Thyroid gland (tissue), 4 donors: Measurements from ENCODE around the gene CDKN2B. TPM values are rescaled to one million over a fixed set of nuclear protein-coding genes. Genes with fewer than 3 reads are reported as not detected.

Experiments
- DNase-seq, 2 donors: peaks; one replicate each; pipeline ENCODE4 v3.0.0-alpha.2; 2019
- H3K27ac ChIP-seq, 3 donors: fragments of 200-600 bp; sonication (generic); 1 replicate in 2 of 3; 2 replicates in 1 of 3; pipeline ENCODE4 v1.5.1; 2016 to 2019; ENCODE audit warnings: mild to moderate bottlenecking in 1 of 3, moderate library complexity in 1 of 3
- H3K27me3 ChIP-seq: fragments of 200-600 bp; sonication (generic); one replicate; pipeline ENCODE4 v1.5.1; 2019
- H3K36me3 ChIP-seq, 2 donors: fragments of 200-600 bp; sonication (generic); one replicate each; pipeline ENCODE4 v1.5.1; 2016 to 2019
- H3K4me1 ChIP-seq, 2 donors: fragments of 200-600 bp; sonication (generic); one replicate each; pipeline ENCODE4 v1.5.1; 2017 to 2019
- H3K4me3 ChIP-seq, 3 donors: fragments of 200-600 bp; sonication (generic); replicated peaks in 1 of 3; 1 replicate in 2 of 3; 2 replicates in 1 of 3; pipeline ENCODE4 v1.5.1; 2016; ENCODE audit warnings: mild to moderate bottlenecking in 1 of 3
- H3K9me3 ChIP-seq: fragments of 200-600 bp; sonication (generic); one replicate; pipeline ENCODE4 v1.5.1; 2017
- POLR2A ChIP-seq, 2 donors: fragments of 450-650 bp; IDR thresholded peaks; one replicate each; pipeline ENCODE4 v1.6.1; 2017; ENCODE audit warnings: antibody characterized with exemption in 2 of 2, mild to moderate bottlenecking in 2 of 2, moderate library complexity in 1 of 2
- WGBS, 2 donors: methylation state at CpG; one replicate each; pipeline ENCODE4 v1.1.5; 2017; 5-methylcytosine and 5-hydroxymethylcytosine counted together
- intact Hi-C: fragments of 100-400 bp; cut with DNase I; formaldehyde crosslinking; loops from one replicate; pipeline ENCODE4 v1.15.1; 2023
- total RNA-seq, 4 donors: library from RNA; depleted of rRNA; stranded (reverse); fragments of >200 nt; gene quantifications; one replicate each; pipeline ENCODE4 v1.2.3, GENCODE V29; 2016
- TF ChIP-seq, protein P1 (sequence below), 6 experiments: fragments of 200-600 bp in 3 of 6; fragments of 450-650 bp in 3 of 6; sonication (generic) in 3 of 6; IDR thresholded peaks; one replicate each; pipeline ENCODE4 v1.5.1; 2016 to 2019; ENCODE audit warnings: antibody characterized with exemption in 6 of 6, mild to moderate bottlenecking in 2 of 6, inconsistent platforms in 1 of 6, moderate library complexity in 1 of 6

CDKN2B gene
- total RNA-seq, 4 donors from 2014 or later = 0.44 to 2.0 (median 1.2) TPM

DNA sequence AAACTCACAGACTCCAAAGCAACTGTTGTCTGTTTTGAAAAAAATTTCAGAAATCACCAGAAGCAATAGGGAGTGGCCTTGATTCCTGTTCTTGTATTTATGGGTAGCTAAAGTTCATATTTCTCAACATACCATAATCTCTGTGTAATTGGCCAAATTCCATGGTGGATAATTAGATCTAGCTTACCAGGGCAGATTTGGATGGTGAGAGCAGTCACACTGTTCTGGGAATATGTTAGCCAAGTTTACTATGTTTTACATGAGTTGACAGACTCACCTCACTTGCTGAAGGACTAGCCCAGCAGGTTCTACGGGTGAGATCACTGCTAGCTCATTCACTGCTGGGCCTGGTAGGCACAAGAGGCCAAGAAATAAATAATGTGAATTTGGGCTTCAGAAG, 32.7 kb upstream of the CDKN2B start:
- peak; percentile 37 to 57 for DNase-seq
- no peak for TF ChIP-seq POLR2A (IDR thresholded peaks at IDR 0.05)
- TF ChIP-seq, protein P1, sequence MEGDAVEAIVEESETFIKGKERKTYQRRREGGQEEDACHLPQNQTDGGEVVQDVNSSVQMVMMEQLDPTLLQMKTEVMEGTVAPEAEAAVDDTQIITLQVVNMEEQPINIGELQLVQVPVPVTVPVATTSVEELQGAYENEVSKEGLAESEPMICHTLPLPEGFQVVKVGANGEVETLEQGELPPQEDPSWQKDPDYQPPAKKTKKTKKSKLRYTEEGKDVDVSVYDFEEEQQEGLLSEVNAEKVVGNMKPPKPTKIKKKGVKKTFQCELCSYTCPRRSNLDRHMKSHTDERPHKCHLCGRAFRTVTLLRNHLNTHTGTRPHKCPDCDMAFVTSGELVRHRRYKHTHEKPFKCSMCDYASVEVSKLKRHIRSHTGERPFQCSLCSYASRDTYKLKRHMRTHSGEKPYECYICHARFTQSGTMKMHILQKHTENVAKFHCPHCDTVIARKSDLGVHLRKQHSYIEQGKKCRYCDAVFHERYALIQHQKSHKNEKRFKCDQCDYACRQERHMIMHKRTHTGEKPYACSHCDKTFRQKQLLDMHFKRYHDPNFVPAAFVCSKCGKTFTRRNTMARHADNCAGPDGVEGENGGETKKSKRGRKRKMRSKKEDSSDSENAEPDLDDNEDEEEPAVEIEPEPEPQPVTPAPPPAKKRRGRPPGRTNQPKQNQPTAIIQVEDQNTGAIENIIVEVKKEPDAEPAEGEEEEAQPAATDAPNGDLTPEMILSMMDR (IDR thresholded peaks at IDR 0.05) = no peak
- no peaks in the 10 kb centered on the region for H3K36me3 ChIP-seq
- 30 to 39% methylated on average over 1 of the region's 1 CpG for WGBS, 2 donors
- H3K9me3 ChIP-seq = no peaks in the 10 kb centered on the region
- intact Hi-C loops = no loop called here
- H3K4me1 ChIP-seq = no peaks in the 10 kb centered on the region
- no peak overlapping the region for H3K27ac ChIP-seq
- no peak overlapping the region for H3K4me3 ChIP-seq
- H3K27me3 ChIP-seq = no peaks in the 10 kb centered on the region

DNA sequence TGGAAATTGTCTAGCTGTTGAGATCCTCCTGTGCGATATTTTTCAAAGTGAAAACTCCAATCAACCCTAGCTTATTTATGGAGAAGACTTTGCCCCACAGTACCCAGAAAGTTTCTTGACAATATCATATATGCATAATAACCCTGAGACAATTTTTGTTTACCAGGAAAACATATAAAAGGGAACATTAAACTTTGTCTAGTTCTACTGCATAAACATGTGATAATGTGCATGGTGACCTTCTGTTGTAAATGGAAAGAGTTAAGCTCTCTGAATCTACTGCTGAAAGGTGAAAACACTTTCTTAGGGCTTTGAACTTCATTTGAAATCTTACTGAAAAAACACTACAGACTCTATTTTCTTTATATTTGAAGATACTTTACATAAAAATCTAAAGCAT, 32.2 kb upstream of the CDKN2B start:
- TF ChIP-seq, protein P1 (IDR thresholded peaks at IDR 0.05) = no peak
- no peak overlapping the region for H3K27ac ChIP-seq
- H3K27me3 ChIP-seq = no peaks in the 10 kb centered on the region
- H3K4me3 ChIP-seq = no peak overlapping the region
- no peak for DNase-seq
- no peaks in the 10 kb centered on the region for H3K4me1 ChIP-seq
- 96 to 100% methylated on average over 1 of the region's 1 CpG for WGBS, 2 donors
- no peaks in the 10 kb centered on the region for H3K36me3 ChIP-seq
- intact Hi-C loops = no loop called here
- no peaks in the 10 kb centered on the region for H3K9me3 ChIP-seq

DNA sequence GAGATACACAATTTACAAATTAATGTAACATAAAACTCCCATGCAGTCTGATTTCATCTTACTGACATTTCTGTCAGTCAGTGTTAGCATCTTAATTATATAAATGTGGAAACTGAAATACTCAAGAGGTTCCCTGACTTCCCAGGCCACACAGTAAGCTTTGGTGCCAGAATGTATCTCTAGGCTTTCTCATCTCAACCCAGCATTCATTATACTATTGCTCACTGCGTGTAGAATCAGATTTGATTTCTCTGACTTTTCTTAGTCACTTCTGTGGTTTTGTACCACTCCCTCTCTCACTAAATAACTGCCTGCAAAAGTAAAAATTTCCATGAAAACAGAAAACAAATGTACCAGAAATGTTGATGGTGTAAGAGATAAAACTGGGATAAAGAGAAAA, 31.7 kb upstream of the CDKN2B start:
- Histone ChIP-seq H3K27me3 (no peaks in the 10 kb centered on the region), H3K27ac (no peak overlapping the region), H3K9me3 (no peaks in the 10 kb centered on the region), H3K36me3 (no peaks in the 10 kb centered on the region), H3K4me1 (no peaks in the 10 kb centered on the region), H3K4me3 (no peak overlapping the region)
- DNase-seq = no peak
- intact Hi-C loops = no loop called here
- 83 to 84% methylated on average over 1 of the region's 1 CpG for WGBS, 2 donors
- TF ChIP-seq POLR2A (IDR thresholded peaks at IDR 0.05) = no peak
- TF ChIP-seq, protein P1 (IDR thresholded peaks at IDR 0.05) = no peak

DNA sequence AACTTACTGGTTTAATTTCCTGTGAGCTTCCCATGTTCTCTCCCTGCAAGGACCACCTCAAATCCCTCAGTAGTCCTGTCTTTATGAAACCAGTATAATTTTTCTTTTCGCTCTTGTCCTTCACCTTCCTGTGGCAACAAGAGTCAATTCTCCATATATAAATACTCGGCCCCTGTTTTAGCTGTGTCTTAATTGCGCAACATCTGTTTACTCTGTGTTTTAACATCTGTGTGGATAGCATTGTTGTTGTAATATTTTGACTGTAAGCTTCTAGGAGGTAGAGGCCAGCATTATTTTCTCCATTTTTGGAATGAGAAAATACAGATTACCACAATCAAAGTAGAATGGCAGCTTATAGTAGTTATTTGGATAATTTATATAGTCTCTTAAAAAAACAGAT, 30.2 kb upstream of the CDKN2B start:
- Histone ChIP-seq H3K4me1 (no peaks in the 10 kb centered on the region), H3K9me3 (no peaks in the 10 kb centered on the region), H3K27me3 (no peaks in the 10 kb centered on the region), H3K27ac (no peak overlapping the region), H3K36me3 (no peaks in the 10 kb centered on the region), H3K4me3 (no peak overlapping the region)
- TF ChIP-seq, protein P1 (IDR thresholded peaks at IDR 0.05) = no peak
- TF ChIP-seq POLR2A (IDR thresholded peaks at IDR 0.05) = no peak
- 81 to 85% methylated on average over 3 of the region's 3 CpGs for WGBS, 2 donors
- DNase-seq = no peak
- intact Hi-C loops = no loop called here

DNA sequence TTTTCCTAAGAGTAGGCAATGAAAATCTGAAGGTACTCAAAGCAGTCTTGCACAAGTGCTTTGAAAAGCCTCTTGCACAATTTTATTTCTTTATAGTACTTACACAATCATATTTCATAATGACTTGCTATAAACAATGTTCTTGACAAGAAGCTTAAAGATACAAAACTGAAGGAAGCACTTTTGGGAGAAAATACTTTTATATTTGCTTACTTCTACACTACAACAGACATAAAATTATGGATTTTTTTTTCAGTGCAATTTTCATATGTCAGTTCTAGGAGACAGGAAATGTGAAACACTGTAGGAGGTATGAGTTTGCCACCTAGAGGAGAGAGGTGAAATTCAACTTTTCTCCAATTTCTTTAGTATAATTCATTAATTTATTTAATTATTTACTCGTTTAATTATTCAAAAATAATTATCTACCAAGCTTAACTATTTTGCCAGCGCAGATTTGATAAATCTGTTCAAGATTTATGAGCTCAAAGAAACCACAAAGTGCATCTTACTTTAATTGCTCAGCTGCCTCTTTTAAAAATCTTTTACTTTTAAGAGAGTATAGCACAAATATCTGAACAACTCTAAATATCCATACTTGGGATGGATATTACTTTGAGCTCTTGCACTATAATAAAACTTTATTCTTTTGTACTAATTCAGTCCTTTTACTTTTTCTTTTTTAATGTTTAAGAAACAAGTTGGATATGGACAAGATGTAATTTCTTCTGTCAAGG, 29.0 kb upstream of the CDKN2B start:
- H3K27ac ChIP-seq = no peak overlapping the region
- WGBS, 2 donors = 22 to 28% methylated on average over 2 of the region's 2 CpGs
- no peaks in the 10 kb centered on the region for H3K36me3 ChIP-seq
- no peak overlapping the region for H3K4me3 ChIP-seq
- no peaks in the 10 kb centered on the region for H3K4me1 ChIP-seq
- intact Hi-C loops = no loop called here
- H3K9me3 ChIP-seq = no peaks in the 10 kb centered on the region
- TF ChIP-seq, protein P1 (IDR thresholded peaks at IDR 0.05) = peak in 5 of 6 experiments; percentile 9 to 48 (median 30)
- TF ChIP-seq POLR2A (IDR thresholded peaks at IDR 0.05) = no peak
- no peaks in the 10 kb centered on the region for H3K27me3 ChIP-seq
- no peak for DNase-seq
